Activated CD4-positive, CD25-positive, alpha-beta regulatory T cell treated with anti-CD3 and anti-CD28 coated beads, Interleukin-2, amount 50 U/mL, for 16 hours (primary cell): ENCODE measurements around the gene ASB11.
A peak's percentile ranks its signal among the peaks of the same experiment; 100 is the strongest.

ENCODE experiments used
- DNase-seq: peaks from one replicate; pipeline ENCODE4 v3.0.0-alpha.2; 2020; ENCODE audit warnings: low read depth, low spot score

ASB11 gene

GRCh38 chrX:15315509-15315908 lies at the start of gene ASB11:
TSS of gene ASB11 (minus strand) at chrX:15315640. CDS start at chrX:15315605, 35 bp downstream.
- no peak for DNase-seq

- no peak for DNase-seq
These were observed 44.3 kb upstream of the ASB11 start for GRCh38 chrX:15359701-15360100.

- no peak for DNase-seq
These were observed 43.1 kb upstream of the ASB11 start for GRCh38 chrX:15358533-15358932.

GRCh38 chrX:15356444-15356843 lies 41.0 kb upstream of the ASB11 start:
- DNase-seq = no peak

GRCh38 chrX:15350329-15350996 lies 35.0 kb upstream of the ASB11 start:
- DNase-seq = no peak

- no peak for DNase-seq
These were observed 33.6 kb upstream of the ASB11 start for GRCh38 chrX:15349046-15349445.

- DNase-seq = no peak
These were observed 30.5 kb upstream of the ASB11 start for GRCh38 chrX:15345976-15346375.

- DNase-seq = no peak
These were observed 28.7 kb upstream of the ASB11 start for GRCh38 chrX:15344106-15344505.

- no peak for DNase-seq
These were observed 27.6 kb upstream of the ASB11 start for GRCh38 chrX:15343075-15343476.

GRCh38 chrX:15340867-15341266 lies 25.4 kb upstream of the ASB11 start:
- DNase-seq = no peak

GRCh38 chrX:15336023-15336413 lies 20.6 kb upstream of the ASB11 start:
- DNase-seq = peak; percentile 10

- DNase-seq = peak; percentile 85
These were observed 19.9 kb upstream of the ASB11 start, which contains the start of gene PIGA for GRCh38 chrX:15335135-15336022. TSS of gene PIGA (minus strand) at chrX:15335523. CDS start at chrX:15331930, 3,593 bp downstream.

- no peak for DNase-seq
These were observed 19.1 kb upstream of the ASB11 start for GRCh38 chrX:15334561-15334960.

- DNase-seq = no peak
These were observed 13.4 kb upstream of the ASB11 start for GRCh38 chrX:15328821-15329220.

GRCh38 chrX:15328131-15328530 lies 12.7 kb upstream of the ASB11 start:
- DNase-seq = no peak

GRCh38 chrX:15322472-15322871 lies 7.0 kb upstream of the ASB11 start:
- DNase-seq = no peak

- no peak for DNase-seq
These were observed 6.6 kb upstream of the ASB11 start for GRCh38 chrX:15322072-15322471.

- no peak for DNase-seq
These were observed 6.0 kb upstream of the ASB11 start for GRCh38 chrX:15321447-15321846.

GRCh38 chrX:15320297-15320696 lies 4.9 kb upstream of the ASB11 start:
- no peak for DNase-seq

GRCh38 chrX:15319075-15319474 lies 3.6 kb upstream of the ASB11 start:
- no peak for DNase-seq

- DNase-seq = no peak
These were observed 968 bp downstream of the ASB11 start for GRCh38 chrX:15314472-15314871.

- no peak for DNase-seq
These were observed 4.3 kb downstream of the ASB11 start for GRCh38 chrX:15311119-15311518.

GRCh38 chrX:15310117-15310516 lies 5.3 kb downstream of the ASB11 start:
- DNase-seq = no peak
